DLD1 (cell line): Measurements from ENCODE around the gene DTNBP1.

Source experiments
- in situ Hi-C: cut with HindIII; loops from 2 replicates; pipeline ENCODE4 v1.10.0; 2017; ENCODE audit warnings: low sequenced_read_pairs

The DTNBP1 gene

DNA sequence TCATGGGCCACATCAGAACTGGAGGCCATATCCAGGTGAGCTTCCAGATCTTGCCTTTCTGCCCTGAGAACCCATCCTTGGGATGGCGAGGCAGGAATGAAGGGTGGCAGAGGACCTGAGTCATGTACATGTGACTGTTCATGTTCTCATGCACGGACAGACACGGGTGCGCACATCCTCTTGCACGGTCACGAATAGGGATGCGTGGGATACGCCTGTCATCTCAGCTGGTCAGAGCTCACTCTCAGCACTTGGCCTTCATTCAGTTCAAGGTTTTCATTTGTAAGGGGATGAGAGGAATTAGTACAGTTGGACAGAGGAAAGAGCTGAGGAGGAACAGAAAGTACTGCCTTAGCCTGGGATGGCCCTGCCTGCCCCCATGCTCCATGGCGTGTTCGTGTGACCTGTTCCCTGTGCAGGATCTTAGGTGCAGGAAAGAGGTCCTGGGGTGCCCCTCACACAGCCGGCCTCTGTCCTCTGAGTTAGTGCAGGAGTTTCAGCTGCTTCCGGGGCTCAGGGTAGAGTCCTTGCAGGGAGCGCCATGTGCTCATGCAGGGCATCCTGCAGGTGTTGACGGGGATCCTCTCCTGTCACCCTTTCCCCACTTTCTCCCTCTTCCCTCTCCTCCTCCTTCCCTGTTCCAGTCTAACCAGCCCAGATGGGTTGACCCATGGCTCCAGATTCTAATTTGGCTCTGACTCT, 173.4 kb downstream of the DTNBP1 start:
- in situ Hi-C loops, result no loop called here

DNA sequence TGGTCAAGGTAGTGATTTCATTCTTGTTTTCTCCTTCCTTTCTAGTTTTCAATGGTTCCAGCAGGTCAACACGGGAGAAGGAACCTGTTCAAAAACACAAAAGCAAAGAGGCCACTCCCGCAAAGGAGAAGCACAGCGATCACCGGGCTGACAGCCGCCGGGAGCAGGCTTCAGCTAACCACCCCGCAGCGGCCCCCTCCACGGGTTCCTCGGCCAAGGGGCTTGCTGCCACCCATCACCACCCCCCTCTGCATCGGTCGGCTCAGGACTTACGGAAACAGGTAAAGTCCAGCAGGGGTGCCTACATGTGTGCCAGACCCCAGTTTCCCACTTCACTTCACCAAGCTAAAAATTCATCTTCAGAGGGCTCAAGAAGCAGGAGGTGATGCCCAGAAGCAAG, 175.6 kb downstream of the DTNBP1 start:
- in situ Hi-C loops, result no loop called here

GRCh38 chr6:15485936-15486335, 176.9 kb downstream of the DTNBP1 start:
- in situ Hi-C loops, result no loop called here

DNA sequence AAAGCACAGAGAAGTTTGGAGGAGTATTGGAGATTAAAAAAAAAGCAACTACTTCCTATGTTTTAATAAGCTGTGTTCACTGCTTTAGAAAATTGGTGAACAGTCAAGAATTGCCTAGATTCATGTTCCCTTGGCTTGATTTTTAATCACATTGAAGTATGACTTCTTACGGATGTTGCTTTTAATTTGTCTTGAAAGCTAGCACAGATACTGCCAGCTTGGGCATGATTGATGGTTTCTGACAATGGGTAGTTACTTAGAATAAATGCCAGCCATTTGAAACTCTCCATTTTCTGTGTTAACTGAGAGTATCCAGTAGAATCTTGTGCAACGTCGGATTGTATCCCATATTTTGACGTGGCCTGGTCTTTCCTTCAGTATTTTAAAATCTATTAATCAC, 178.0 kb downstream of the DTNBP1 start:
- in situ Hi-C loops, result no loop called here

DNA sequence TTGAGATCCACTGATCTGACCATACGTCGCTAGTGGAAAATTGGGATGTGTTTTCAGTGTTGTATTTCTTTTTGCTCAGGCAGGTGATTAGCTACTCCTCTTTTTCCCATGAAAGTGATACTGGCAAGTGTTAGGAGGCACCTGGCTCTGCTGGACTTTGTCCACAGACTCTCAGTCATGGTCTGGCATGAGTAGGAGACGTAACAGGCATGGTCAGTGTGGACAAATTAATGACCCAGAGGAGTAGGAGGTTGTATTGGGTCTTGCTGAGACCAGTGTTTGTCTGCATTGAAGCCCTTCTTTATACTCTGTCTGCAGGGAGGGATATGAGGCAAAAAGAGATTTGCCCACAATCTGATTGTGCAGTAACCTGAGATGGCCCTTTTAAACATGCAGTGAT, 178.7 kb downstream of the DTNBP1 start:
- in situ Hi-C loops, result no loop called here

GRCh38 chr6:15483060-15483459, 179.8 kb downstream of the DTNBP1 start:
- in situ Hi-C loops, result no loop called here

DNA sequence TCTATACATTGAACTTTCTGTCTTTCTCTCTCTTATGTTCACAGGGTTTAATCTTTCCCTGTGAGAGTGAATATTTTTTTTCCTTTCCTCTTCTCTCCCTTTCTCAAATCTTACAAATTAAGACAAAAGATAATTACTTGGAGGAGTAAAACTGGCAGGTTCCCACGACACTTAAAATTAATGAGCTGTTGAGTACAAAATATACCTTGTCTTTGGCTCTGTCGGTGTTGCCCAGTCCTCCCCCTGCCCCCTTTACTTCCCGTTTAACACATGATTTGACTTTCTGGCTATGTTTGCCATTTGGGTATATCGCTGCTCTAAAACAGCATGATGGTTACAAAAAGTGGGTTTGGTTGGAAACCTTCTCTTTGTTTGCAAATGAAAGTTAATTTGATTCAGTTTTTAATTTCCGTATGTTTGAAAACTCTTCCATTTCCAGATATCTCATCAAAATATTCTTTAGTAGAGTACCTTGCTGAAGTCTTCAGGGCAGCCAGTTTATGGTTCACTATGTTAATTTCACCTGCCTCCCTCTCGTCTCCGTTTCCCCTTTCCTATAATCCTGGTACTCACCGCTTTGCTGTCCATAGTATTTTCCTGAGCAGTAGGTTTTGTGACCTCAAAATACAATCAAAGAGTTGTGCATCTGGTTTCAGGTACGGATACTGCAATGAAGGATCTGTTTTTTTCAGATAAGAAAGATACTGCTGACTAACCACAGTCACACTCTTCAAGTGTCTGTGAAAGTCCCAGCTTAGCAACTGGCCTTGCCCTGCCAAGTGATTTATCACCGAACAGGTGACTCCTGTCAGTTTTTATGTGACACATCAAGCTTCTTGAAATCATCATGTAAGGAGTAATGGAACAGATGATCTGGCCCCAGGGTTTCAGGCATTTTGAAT, 181.2 kb downstream of the DTNBP1 start:
- in situ Hi-C loops, result no loop called here

GRCh38 chr6:15480525-15480924, 182.3 kb downstream of the DTNBP1 start:
- in situ Hi-C loops, result no loop called here

- in situ Hi-C loops, result no loop called here
Observed at GRCh38 chr6:15479761-15480160, 183.1 kb downstream of the DTNBP1 start.

DNA sequence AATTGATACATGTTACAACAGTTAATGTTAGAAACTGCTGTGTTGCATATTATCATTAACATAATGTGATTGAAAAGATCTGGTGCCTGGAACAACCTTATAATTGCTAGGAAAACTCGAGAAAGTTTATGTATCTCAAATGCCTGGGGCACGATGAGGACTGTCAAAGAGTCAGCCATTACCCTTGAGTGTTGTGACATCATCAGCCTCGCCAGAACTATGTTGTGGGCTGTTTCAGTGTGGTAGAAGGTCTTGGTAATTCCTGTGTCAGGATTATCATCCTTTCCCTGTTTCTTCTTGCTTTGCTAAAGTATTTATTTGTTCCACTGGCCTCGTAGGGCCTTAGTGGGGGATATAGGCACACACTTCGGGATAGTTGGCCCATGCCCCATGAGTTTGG, 185.1 kb downstream of the DTNBP1 start:
- in situ Hi-C loops, result no loop called here

- in situ Hi-C loops, result no loop called here
Observed at GRCh38 chr6:15476631-15477380, 186.0 kb downstream of the DTNBP1 start.

GRCh38 chr6:15475872-15476271, 187.0 kb downstream of the DTNBP1 start:
- in situ Hi-C loops, result no loop called here

- in situ Hi-C loops, result no loop called here
Observed at GRCh38 chr6:15475261-15475660, 187.6 kb downstream of the DTNBP1 start.

DNA sequence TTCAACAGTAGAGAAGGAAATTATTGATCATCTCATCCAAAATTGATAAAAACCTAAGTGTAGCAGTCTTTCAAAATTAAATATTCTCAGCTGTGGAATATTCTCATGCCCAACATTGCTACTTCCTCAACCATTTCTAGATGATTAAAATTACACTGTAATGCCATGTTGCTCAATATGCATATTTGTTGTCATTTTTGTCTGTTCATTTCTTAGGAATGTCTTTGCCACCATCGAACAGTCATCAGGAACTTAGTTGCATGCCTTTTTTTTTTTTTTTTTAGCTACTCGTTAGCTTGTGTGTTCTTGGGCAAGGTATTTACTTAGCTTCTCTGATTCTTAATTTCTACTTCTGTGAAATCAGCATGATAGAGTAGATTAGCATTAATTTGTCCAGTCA, 188.6 kb downstream of the DTNBP1 start:
- in situ Hi-C loops, result no loop called here

DNA sequence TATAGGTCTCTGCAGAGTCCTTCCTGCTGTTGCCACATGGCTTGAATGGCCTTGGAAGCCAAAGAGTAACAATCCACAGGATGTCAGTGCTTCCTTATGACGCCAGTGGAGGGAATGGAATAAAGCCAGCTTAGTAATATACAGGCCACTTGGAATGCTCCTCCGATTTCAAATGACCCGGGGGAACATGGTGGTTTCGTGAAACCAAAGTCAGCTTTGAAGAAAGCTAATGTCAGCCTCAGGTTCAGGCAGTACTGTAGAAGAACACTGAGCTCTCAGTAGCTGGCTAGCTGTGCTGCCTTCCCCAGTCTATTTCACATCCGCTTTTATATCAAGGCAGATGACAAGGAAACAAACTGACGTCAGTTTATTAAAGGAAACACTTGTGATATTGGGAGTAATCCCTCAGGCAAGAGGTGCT, 189.1 kb downstream of the DTNBP1 start:
- in situ Hi-C loops, result no loop called here

GRCh38 chr6:15473174-15473573, 189.7 kb downstream of the DTNBP1 start:
- in situ Hi-C loops, result no loop called here
